Karpas-422 (cell line): ENCODE data around the gene TPO. TPM values are rescaled to one million over a fixed set of nuclear protein-coding genes. Genes with fewer than 3 reads are reported as not detected.
A peak's percentile ranks its signal among the peaks of the same experiment; 100 is the strongest.

ENCODE experiments used
- DNase-seq: peaks from one replicate; pipeline ENCODE4 v3.0.0-alpha.2; 2015
- H2AFZ ChIP-seq: fragments of 200-600 bp; sonication (generic); 2 replicates; pipeline ENCODE4 v1.6.1; 2014; ENCODE audit warnings: antibody characterized with exemption, low read length, mixed read lengths
- H3K27ac ChIP-seq: fragments of 200-600 bp; sonication (generic); 2 replicates; pipeline ENCODE4 v1.5.1; 2014; ENCODE audit warnings: mild to moderate bottlenecking, low read length, moderate library complexity
- H3K27me3 ChIP-seq: fragments of 200-600 bp; sonication (generic); 2 replicates; pipeline ENCODE4 v1.6.1; 2014; ENCODE audit warnings: low read length, mixed read lengths
- H3K36me3 ChIP-seq: fragments of 200-600 bp; sonication (generic); 2 replicates; pipeline ENCODE4 v1.6.1; 2014; ENCODE audit warnings: low read length, mixed read lengths; ENCODE audit not compliant: insufficient read depth
- H3K4me1 ChIP-seq: fragments of 200-600 bp; sonication (generic); 2 replicates; pipeline ENCODE4 v1.6.1; 2014; ENCODE audit warnings: mild to moderate bottlenecking, low read length, mixed read lengths
- H3K4me2 ChIP-seq: fragments of 200-600 bp; sonication (generic); 2 replicates; pipeline ENCODE4 v1.6.1; 2014; ENCODE audit warnings: low read length, low read depth, mild to moderate bottlenecking; ENCODE audit not compliant: poor library complexity, severe bottlenecking
- H3K4me3 ChIP-seq: fragments of 200-600 bp; sonication (generic); 2 replicates; pipeline ENCODE4 v1.5.1; 2014; ENCODE audit warnings: mild to moderate bottlenecking, antibody characterized with exemption, low read length, mixed read lengths
- H3K79me2 ChIP-seq: fragments of 200-600 bp; sonication (generic); 2 replicates; pipeline ENCODE4 v1.6.1; 2014; ENCODE audit warnings: mild to moderate bottlenecking, low read length, mixed read lengths
- H3K9ac ChIP-seq: fragments of 200-600 bp; sonication (generic); 2 replicates; pipeline ENCODE4 v1.6.0; 2014; ENCODE audit warnings: low read length
- H3K9me2 ChIP-seq: fragments of 200-600 bp; sonication (generic), shearing (Covaris generic); replicated peaks from 2 replicates; pipeline ENCODE4 v1.6.0; 2014; ENCODE audit warnings: mild to moderate bottlenecking, low read length, moderate library complexity; ENCODE audit not compliant: insufficient read depth
- H3K9me3 ChIP-seq: fragments of 300-700, 200-600 bp; sonication (generic); 2 replicates; pipeline ENCODE4 v1.6.1; 2014; ENCODE audit warnings: low read length, mixed read lengths
- H4K20me1 ChIP-seq: fragments of 200-600 bp; sonication (generic); 2 replicates; pipeline ENCODE4 v1.6.1; 2014; ENCODE audit warnings: mild to moderate bottlenecking, antibody characterized with exemption, low read length, low read depth; ENCODE audit not compliant: insufficient read depth
- total RNA-seq: library from RNA; depleted of rRNA; stranded (reverse); fragments of >200 nt; shearing (Covaris generic); gene quantifications from 2 replicates; pipeline ENCODE4 v1.2.3, GENCODE V29; 2014; ENCODE audit warnings: low replicate concordance

The TPO gene
- total RNA-seq, 1 experiment from 2014 or later, result not detected

DNA sequence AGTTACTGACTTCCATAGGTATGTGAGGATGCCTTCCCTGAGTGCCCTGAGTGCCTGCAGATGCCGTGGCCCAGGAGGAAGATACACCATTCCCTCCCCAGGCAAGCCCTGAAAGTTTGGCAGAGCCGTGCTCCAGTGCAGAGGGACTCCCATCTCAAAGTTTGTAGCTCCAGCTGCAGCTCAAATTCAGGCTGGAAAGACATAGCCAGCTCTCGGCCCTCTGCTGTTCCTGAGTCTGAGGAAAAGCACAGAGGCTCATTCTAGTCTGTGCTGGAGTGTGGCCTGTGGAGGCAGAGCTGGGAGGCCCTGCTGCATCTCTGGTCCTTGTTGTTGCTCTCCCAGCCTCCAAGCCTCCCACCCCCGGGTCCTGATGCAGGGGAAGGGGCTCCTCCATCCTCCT lies 15.9 kb upstream of the TPO start:
- no peak overlapping the region for H3K4me2 ChIP-seq
- H3K9me3 ChIP-seq, result no peaks in the 10 kb centered on the region
- no peaks in the 10 kb centered on the region for H3K27me3 ChIP-seq
- no peak for DNase-seq
- no peaks in the 10 kb centered on the region for H3K9me2 ChIP-seq
- no peak overlapping the region for H3K27ac ChIP-seq
- H3K4me3 ChIP-seq, result no peak overlapping the region
- no peaks in the 10 kb centered on the region for H3K36me3 ChIP-seq
- no peaks in the 10 kb centered on the region for H3K79me2 ChIP-seq
- H2AFZ ChIP-seq, result no peak overlapping the region
- H4K20me1 ChIP-seq, result no peaks in the 10 kb centered on the region; the same call in 1 of the 2 replicates
- H3K4me1 ChIP-seq, result peaks cover 25% of the 10 kb centered on the region
- H3K9ac ChIP-seq, result no peak overlapping the region

GRCh38 chr2:1398191-1398590 lies 15.1 kb upstream of the TPO start:
- Histone ChIP-seq H3K27ac (no peak overlapping the region), H3K4me3 (no peak overlapping the region)

DNA sequence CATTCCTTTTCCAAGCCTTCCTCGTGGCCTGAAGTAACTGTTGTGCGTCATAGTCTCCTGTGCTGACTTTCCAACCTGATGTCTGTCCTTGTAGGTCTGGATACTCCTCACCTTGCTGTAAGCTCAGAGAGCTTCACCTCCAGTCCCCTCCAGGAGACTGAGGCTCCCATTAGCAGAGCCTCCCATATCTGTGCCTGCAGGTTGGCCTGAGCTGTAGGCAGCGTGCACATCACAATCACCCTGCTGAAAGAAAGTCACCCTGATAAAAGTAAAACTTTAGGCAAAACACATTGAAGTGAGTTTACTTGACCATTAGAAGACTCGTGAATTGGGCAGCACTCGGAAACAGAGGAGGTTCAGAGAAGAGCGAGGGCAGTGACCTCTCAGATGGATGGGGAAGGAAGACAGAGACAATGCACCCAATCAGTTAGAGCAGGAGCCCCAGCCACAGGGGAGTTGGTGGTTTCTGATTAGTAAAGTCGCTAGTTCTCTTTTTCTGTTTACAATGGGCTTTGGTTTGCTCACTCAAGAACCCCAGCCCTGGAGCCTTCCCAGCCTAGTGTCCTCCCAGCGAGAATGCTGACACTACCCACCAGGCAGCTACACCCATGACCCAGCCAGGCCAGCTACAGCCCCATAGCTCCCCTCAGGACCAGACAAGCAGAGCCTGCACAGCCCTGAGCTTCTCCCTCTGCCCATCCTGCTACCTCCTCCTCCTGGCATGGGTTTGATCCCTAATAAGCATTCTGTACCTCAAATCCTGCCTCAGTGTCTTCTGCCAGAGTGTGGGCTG lies 12.1 kb upstream of the TPO start:
- Histone ChIP-seq H3K79me2 (no peaks in the 10 kb centered on the region), H3K4me1 (peaks cover 25% of the 10 kb centered on the region), H3K27ac (no peak overlapping the region), H3K9ac (no peak overlapping the region), H3K9me3 (no peaks in the 10 kb centered on the region), H3K4me2 (no peak overlapping the region), H3K36me3 (no peaks in the 10 kb centered on the region), H4K20me1 (no peaks in the 10 kb centered on the region; the same call in 1 of the 2 replicates), H3K9me2 (no peaks in the 10 kb centered on the region), H3K4me3 (no peak overlapping the region), H2AFZ (no peak overlapping the region), H3K27me3 (no peaks in the 10 kb centered on the region)
- peak; percentile 42 for DNase-seq

More at GRCh38 chr2:1398191-1398590, 15.1 kb upstream of the TPO start:
- Histone ChIP-seq H3K4me1 (peaks cover 25% of the 10 kb centered on the region), H3K4me2 (no peak overlapping the region), H3K79me2 (no peaks in the 10 kb centered on the region), H4K20me1 (no peaks in the 10 kb centered on the region; the same call in 1 of the 2 replicates), H3K9ac (no peak overlapping the region), H3K27me3 (no peaks in the 10 kb centered on the region), H2AFZ (no peak overlapping the region), H3K9me2 (no peaks in the 10 kb centered on the region), H3K9me3 (no peaks in the 10 kb centered on the region), H3K36me3 (no peaks in the 10 kb centered on the region)
- DNase-seq, result no peak

GRCh38 chr2:1402064-1402463 lies 11.2 kb upstream of the TPO start:
- Histone ChIP-seq H3K79me2 (no peaks in the 10 kb centered on the region), H3K4me3 (no peak overlapping the region), H3K9me2 (no peaks in the 10 kb centered on the region), H3K9ac (no peak overlapping the region), H2AFZ (no peak overlapping the region), H3K27me3 (no peaks in the 10 kb centered on the region), H3K27ac (no peak overlapping the region), H3K36me3 (no peaks in the 10 kb centered on the region), H3K4me1 (peaks cover 25% of the 10 kb centered on the region), H3K4me2 (no peak overlapping the region), H3K9me3 (no peaks in the 10 kb centered on the region), H4K20me1 (no peaks in the 10 kb centered on the region; the same call in 1 of the 2 replicates)
- no peak for DNase-seq

- H3K4me2 ChIP-seq, result no peak overlapping the region
- H3K27me3 ChIP-seq, result no peaks in the 10 kb centered on the region
- peaks cover 25% of the 10 kb centered on the region for H3K4me1 ChIP-seq
- H3K36me3 ChIP-seq, result no peaks in the 10 kb centered on the region
- H3K9ac ChIP-seq, result no peak overlapping the region
- H4K20me1 ChIP-seq, result no peaks in the 10 kb centered on the region
- H2AFZ ChIP-seq, result no peak overlapping the region
- no peak for DNase-seq
- no peaks in the 10 kb centered on the region for H3K9me2 ChIP-seq
- no peaks in the 10 kb centered on the region for H3K79me2 ChIP-seq
- no peaks in the 10 kb centered on the region for H3K9me3 ChIP-seq
- H3K27ac ChIP-seq, result no peak overlapping the region
- H3K4me3 ChIP-seq, result no peak overlapping the region
These were observed 9.7 kb upstream of the TPO start for GRCh38 chr2:1403565-1403964.

DNA sequence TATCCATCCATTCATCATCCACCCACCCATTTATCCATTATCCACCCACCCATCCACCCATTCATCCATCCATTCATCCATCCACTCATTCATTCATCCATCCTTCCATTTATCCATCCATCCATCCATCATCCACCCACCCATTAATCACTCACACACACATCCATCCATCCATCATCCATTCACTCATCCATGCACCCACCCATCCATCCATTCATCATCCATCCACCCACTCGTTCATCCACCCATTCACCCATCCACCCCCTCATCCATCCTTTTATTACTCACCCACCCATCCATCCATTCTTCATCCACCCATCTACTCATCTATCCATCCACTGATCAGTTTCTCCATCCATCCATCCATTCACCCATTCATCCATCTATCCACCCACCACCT lies 8.1 kb upstream of the TPO start:
- no peaks in the 10 kb centered on the region for H3K9me3 ChIP-seq
- H2AFZ ChIP-seq, result no peak overlapping the region
- H3K4me1 ChIP-seq, result peaks cover 11% of the 10 kb centered on the region
- H3K27me3 ChIP-seq, result no peaks in the 10 kb centered on the region
- no peak overlapping the region for H3K9ac ChIP-seq
- H3K36me3 ChIP-seq, result no peaks in the 10 kb centered on the region
- DNase-seq, result no peak
- no peaks in the 10 kb centered on the region for H3K9me2 ChIP-seq
- no peaks in the 10 kb centered on the region for H4K20me1 ChIP-seq
- no peak overlapping the region for H3K27ac ChIP-seq
- no peak overlapping the region for H3K4me2 ChIP-seq
- H3K4me3 ChIP-seq, result no peak overlapping the region
- H3K79me2 ChIP-seq, result no peaks in the 10 kb centered on the region

GRCh38 chr2:1405967-1406366 lies 7.3 kb upstream of the TPO start:
- Histone ChIP-seq H3K4me2 (no peak overlapping the region), H2AFZ (no peak overlapping the region), H3K36me3 (no peaks in the 10 kb centered on the region), H4K20me1 (no peaks in the 10 kb centered on the region), H3K27me3 (no peaks in the 10 kb centered on the region), H3K27ac (no peak overlapping the region), H3K9me2 (no peaks in the 10 kb centered on the region), H3K79me2 (no peaks in the 10 kb centered on the region), H3K9me3 (no peaks in the 10 kb centered on the region), H3K4me3 (no peak overlapping the region), H3K9ac (no peak overlapping the region), H3K4me1 (peaks cover 5% of the 10 kb centered on the region)
- no peak for DNase-seq

GRCh38 chr2:1406434-1406833 lies 6.8 kb upstream of the TPO start:
- Histone ChIP-seq H3K4me1 (peaks cover under 1% of the 10 kb centered on the region; the same call in 1 of the 2 replicates), H3K9me3 (no peaks in the 10 kb centered on the region), H3K27me3 (no peaks in the 10 kb centered on the region), H3K27ac (no peak overlapping the region), H3K4me2 (no peak overlapping the region), H3K4me3 (no peak overlapping the region), H3K9me2 (no peaks in the 10 kb centered on the region), H3K79me2 (no peaks in the 10 kb centered on the region), H3K36me3 (no peaks in the 10 kb centered on the region), H4K20me1 (no peaks in the 10 kb centered on the region), H3K9ac (no peak overlapping the region), H2AFZ (no peak overlapping the region)
- DNase-seq, result no peak
